GM12865 (cell line): ENCODE measurements around the gene TBC1D22A.

Experiments
- DNase-seq: peaks from one replicate; pipeline ENCODE4 v3.0.0; 2010; ENCODE audit warnings: low read depth
- H3K4me3 ChIP-seq: 2 replicates; pipeline ENCODE4 v1.5.1; 2011; ENCODE audit warnings: mild to moderate bottlenecking, low read depth, low read length, control low read depth
- TF ChIP-seq, protein P1 (sequence below): IDR thresholded peaks from 2 replicates; pipeline ENCODE4 v1.5.1; 2011; ENCODE audit warnings: low read length, control low read depth, low read depth, inconsistent platforms; ENCODE audit not compliant: insufficient read depth; ENCODE audit errors: missing control alignments

The TBC1D22A gene

DNA sequence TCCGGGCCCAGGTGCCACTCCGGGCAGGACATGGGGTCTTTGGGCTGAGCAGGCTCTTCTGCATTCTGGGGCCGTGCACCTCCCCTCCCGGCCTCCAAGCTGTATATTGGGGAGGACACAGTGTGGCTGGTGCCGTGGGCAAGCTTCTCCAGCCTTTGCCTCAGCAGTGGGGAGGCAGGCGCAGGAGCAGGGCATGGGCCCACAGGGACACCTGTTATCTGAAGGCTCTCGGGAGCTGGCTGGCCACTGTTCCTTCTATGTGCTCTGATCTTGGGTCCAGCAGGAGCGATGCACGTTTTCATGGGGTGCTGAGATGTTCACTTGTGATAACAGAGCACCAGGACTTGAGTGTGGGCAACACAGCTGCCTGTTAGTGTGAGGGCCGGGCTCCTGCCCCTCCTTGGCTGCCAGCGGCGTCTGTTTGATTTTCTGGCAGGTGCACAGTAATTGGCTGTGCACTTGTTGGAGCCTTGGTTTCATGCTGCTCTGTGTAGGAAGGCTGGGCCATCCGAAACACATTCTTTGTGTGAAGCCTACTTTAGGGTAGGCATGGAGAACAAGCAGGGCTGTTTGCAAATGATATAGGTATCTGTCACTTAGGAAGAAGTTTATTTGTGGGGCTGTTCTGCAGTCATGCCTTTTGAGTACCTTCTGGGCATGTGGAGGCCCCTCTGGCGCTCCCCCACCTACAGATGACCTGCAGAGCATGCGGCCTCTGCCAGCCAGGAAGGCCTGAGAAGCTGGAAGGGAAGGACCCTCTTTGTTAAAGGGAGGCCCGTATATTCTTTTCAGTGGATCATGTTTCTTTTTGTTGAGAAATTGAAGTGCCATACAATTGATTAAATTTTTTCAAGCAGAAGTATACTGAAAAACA is 201.5 kb downstream of the TBC1D22A start:
- DNase-seq = no peak
- TF ChIP-seq, protein P1, sequence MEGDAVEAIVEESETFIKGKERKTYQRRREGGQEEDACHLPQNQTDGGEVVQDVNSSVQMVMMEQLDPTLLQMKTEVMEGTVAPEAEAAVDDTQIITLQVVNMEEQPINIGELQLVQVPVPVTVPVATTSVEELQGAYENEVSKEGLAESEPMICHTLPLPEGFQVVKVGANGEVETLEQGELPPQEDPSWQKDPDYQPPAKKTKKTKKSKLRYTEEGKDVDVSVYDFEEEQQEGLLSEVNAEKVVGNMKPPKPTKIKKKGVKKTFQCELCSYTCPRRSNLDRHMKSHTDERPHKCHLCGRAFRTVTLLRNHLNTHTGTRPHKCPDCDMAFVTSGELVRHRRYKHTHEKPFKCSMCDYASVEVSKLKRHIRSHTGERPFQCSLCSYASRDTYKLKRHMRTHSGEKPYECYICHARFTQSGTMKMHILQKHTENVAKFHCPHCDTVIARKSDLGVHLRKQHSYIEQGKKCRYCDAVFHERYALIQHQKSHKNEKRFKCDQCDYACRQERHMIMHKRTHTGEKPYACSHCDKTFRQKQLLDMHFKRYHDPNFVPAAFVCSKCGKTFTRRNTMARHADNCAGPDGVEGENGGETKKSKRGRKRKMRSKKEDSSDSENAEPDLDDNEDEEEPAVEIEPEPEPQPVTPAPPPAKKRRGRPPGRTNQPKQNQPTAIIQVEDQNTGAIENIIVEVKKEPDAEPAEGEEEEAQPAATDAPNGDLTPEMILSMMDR = no peak

DNA sequence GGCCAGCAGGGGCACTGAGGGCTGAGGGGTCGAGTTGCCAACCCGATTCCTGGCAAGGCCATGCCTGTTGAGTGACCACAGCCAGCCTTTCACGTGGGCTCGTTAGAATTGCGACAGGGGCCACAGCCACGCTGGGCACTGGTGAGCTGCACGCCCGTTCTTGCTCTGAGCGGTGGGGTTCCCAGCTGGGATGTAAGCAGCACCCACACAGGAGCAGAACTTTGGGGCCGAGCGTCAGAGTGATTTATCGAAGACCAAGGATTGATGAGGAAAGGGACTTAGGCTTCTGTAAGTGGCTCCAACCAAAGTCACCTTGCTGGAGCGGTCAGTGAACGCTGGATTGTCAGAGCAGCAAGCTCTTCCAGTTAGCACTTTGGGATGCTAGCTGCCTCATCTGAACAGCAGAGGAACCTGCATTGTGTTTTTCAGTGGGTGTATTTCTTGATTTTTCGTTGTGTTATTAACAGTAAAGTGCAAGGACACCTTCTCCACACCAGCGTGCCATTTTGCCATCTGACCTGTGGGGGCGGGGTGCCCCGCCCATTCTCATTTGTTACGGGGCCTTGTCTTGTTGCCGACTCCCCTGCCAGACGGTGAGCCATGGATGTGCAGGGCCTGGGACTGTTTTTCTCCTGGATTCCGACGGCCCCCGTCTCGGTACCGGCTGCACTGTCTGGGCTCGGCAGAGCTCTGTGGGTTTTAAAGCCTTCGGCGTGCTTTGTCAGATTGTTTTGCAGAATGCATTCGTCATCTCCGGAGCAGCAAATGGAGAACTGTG is 202.5 kb downstream of the TBC1D22A start:
- DNase-seq = no peak
- TF ChIP-seq, protein P1 = no peak

More for the DNA sequence above, 201.5 kb downstream of the TBC1D22A start:
- H3K4me3 ChIP-seq = no peak overlapping the region

GRCh38 chr22:46965555-46966494 is 203.4 kb downstream of the TBC1D22A start:
- TF ChIP-seq, protein P1 = no peak
- no peak overlapping the region for H3K4me3 ChIP-seq
- DNase-seq = no peak

More for the DNA sequence above, 202.5 kb downstream of the TBC1D22A start:
- H3K4me3 ChIP-seq = no peak overlapping the region

- no peak for DNase-seq
- TF ChIP-seq, protein P1 = no peak
- no peak overlapping the region for H3K4me3 ChIP-seq
These were observed 204.0 kb downstream of the TBC1D22A start for GRCh38 chr22:46966495-46966845.

DNA sequence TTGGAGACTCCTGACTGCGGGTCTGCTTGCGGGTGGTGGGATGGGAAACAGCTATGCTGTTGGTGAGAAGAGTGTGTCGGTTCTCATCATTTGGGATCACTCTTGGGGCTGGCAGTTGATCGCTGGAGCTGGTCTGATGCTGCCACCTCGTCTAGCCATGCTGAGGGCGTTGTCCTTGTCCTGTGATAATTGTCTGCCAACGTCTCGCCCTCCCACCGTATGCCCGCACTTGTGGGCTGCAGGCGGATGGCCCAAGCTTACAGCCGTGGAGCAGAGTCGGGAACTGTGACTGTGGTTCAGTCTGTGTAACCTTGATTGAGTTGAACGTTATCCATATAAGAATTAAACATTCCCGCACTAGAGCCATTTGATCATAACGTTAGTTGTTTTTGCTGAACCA is 204.4 kb downstream of the TBC1D22A start:
- TF ChIP-seq, protein P1 = no peak
- no peak overlapping the region for H3K4me3 ChIP-seq
- no peak for DNase-seq
